GM23338 (cell line): ENCODE results near the gene RPL27A. TPM values are rescaled to one million over a fixed set of nuclear protein-coding genes. Genes with fewer than 3 reads are reported as not detected.

Experiments used
- ATAC-seq: fragments of 200-7000 bp; cut with Tn5 transposase; 3 replicates; pipeline ENCODE4 v1.9.1; 2020
- DNase-seq: peaks from one replicate; pipeline ENCODE4 v3.0.0-alpha.2; 2015; ENCODE audit warnings: low spot score
- H2AFZ ChIP-seq: fragments of 200-600 bp; sonication (generic); 2 replicates; pipeline ENCODE4 v1.8.0; 2016; ENCODE audit warnings: antibody characterized with exemption, mild to moderate bottlenecking, moderate library complexity
- H3F3A ChIP-seq: fragments of 200-600 bp; sonication (generic); replicated peaks from 2 replicates; pipeline ENCODE4 v1.8.0; 2017; ENCODE audit warnings: antibody characterized with exemption, mixed run types, low read depth
- H3K27ac ChIP-seq: fragments of 200-600 bp; sonication (generic); 2 replicates; pipeline ENCODE4 v1.6.1; 2016; ENCODE audit warnings: low read depth
- H3K27me3 ChIP-seq: fragments of 200-600 bp; sonication (generic); 2 replicates; pipeline ENCODE4 v1.8.0; 2016; ENCODE audit warnings: mild to moderate bottlenecking, mixed run types, moderate library complexity; ENCODE audit not compliant: insufficient read depth
- H3K36me3 ChIP-seq: fragments of 200-600 bp; sonication (generic); 2 replicates; pipeline ENCODE4 v1.8.0; 2016; ENCODE audit warnings: mild to moderate bottlenecking; ENCODE audit not compliant: insufficient read depth
- H3K4me1 ChIP-seq: fragments of 200-600 bp; sonication (generic); 2 replicates; pipeline ENCODE4 v1.8.0; 2016; ENCODE audit warnings: mild to moderate bottlenecking, moderate library complexity; ENCODE audit not compliant: insufficient read depth
- H3K4me2 ChIP-seq: fragments of 200-600 bp; sonication (generic); 2 replicates; pipeline ENCODE4 v1.7.1; 2017; ENCODE audit warnings: mixed run types
- H3K4me3 ChIP-seq: fragments of 200-600 bp; sonication (generic); 2 replicates; pipeline ENCODE4 v1.6.1; 2016; ENCODE audit warnings: mixed run types
- H3K79me2 ChIP-seq: fragments of 200-600 bp; sonication (generic); replicated peaks from 2 replicates; pipeline ENCODE4 v1.8.0; 2017; ENCODE audit warnings: mild to moderate bottlenecking; ENCODE audit not compliant: insufficient read depth
- H3K9me2 ChIP-seq: fragments of 200-600 bp; sonication (generic); 2 replicates; pipeline ENCODE4 v1.8.0; 2017; ENCODE audit not compliant: insufficient read depth
- H4K20me1 ChIP-seq: fragments of 200-600 bp; sonication (generic); replicated peaks from 2 replicates; pipeline ENCODE4 v1.8.0; 2017; ENCODE audit warnings: mild to moderate bottlenecking; ENCODE audit not compliant: insufficient read depth
- H3K27ac Mint-ChIP-seq: 2 replicates; pipeline ENCODE4 v1.8.0; 2020; ENCODE audit warnings: inconsistent platforms, mild to moderate bottlenecking, moderate library complexity, mixed read lengths
- H3K27me3 Mint-ChIP-seq: 3 replicates; pipeline ENCODE4 v1.8.0; 2022; ENCODE audit warnings: low read depth, mild to moderate bottlenecking, moderate library complexity, mixed read lengths, inconsistent platforms; ENCODE audit not compliant: insufficient read depth, poor library complexity
- H3K36me3 Mint-ChIP-seq: 3 replicates; pipeline ENCODE4 v1.8.0; 2021; ENCODE audit warnings: low read depth, mild to moderate bottlenecking, inconsistent platforms, moderate library complexity, mixed read lengths
- H3K4me1 Mint-ChIP-seq: 3 replicates; pipeline ENCODE4 v1.8.0; 2020; ENCODE audit warnings: mild to moderate bottlenecking, inconsistent platforms, mixed read lengths
- H3K4me3 Mint-ChIP-seq: 3 replicates; pipeline ENCODE4 v1.8.0; 2021; ENCODE audit warnings: moderate library complexity, mild to moderate bottlenecking, inconsistent platforms, mixed read lengths
- H3K9me3 Mint-ChIP-seq: 3 replicates; pipeline ENCODE4 v1.8.0; 2020; ENCODE audit warnings: moderate library complexity, mild to moderate bottlenecking, inconsistent platforms, mixed read lengths
- CREB1 ChIP-seq: fragments of 250-450 bp; sonication (Bioruptor Pico); IDR thresholded peaks from 2 replicates; pipeline ENCODE4 v1.5.0; 2020; ENCODE audit warnings: low read depth, mild to moderate bottlenecking, moderate library complexity
- EZH2 ChIP-seq: fragments of 200-600 bp; sonication (generic); IDR thresholded peaks from one replicate; pipeline ENCODE4 v1.8.0; 2017; ENCODE audit warnings: antibody characterized with exemption, mild to moderate bottlenecking, low read depth; ENCODE audit not compliant: unreplicated experiment
- EZH2phosphoT487 ChIP-seq: fragments of 200-600 bp; sonication (generic); IDR thresholded peaks from one replicate; pipeline ENCODE4 v1.8.1; 2018; ENCODE audit warnings: antibody characterized with exemption; ENCODE audit not compliant: unreplicated experiment
- JUNB ChIP-seq: IDR thresholded peaks from one replicate; pipeline ENCODE4 v1.6.1; 2016; ENCODE audit warnings: antibody characterized with exemption; ENCODE audit not compliant: unreplicated experiment
- NANOG ChIP-seq: IDR thresholded peaks from 2 replicates; pipeline ENCODE4 v1.6.1; 2016; ENCODE audit warnings: antibody characterized with exemption, borderline replicate concordance
- POLR2AphosphoS5 ChIP-seq: IDR thresholded peaks from 2 replicates; pipeline ENCODE4 v1.6.1; 2016; ENCODE audit warnings: antibody characterized with exemption, low read depth
- STAT1 ChIP-seq: IDR thresholded peaks from one replicate; pipeline ENCODE4 v1.6.1; 2016; ENCODE audit warnings: antibody characterized with exemption; ENCODE audit not compliant: unreplicated experiment
- ZNF114 ChIP-seq: fragments of 250-450 bp; sonication (Bioruptor Pico); IDR thresholded peaks from 2 replicates; pipeline ENCODE4 v1.5.0; 2020; ENCODE audit warnings: mild to moderate bottlenecking, moderate library complexity
- ZNF331 ChIP-seq: fragments of 250-450 bp; sonication (Bioruptor Pico); IDR thresholded peaks from 2 replicates; pipeline ENCODE4 v1.5.0; 2020; ENCODE audit warnings: low read depth, mild to moderate bottlenecking, moderate library complexity
- polyA plus RNA-seq: library from polyadenylated mRNA; unstranded; fragments of >200 nt; fragmentation: Nextera tagmentation; extraction: Ambion mirVana; gene quantifications from 2 replicates; pipeline ENCODE4 v1.2.1, GENCODE V29; 2016
- total RNA-seq: library from RNA; depleted of rRNA; stranded (reverse); fragments of >200 nt; shearing (Covaris generic); gene quantifications from 2 replicates; pipeline ENCODE4 v1.2.3, GENCODE V29; 2014
- TF ChIP-seq, protein P1 (sequence below): IDR thresholded peaks from one replicate; pipeline ENCODE4 v1.6.1; 2018; ENCODE audit warnings: antibody characterized with exemption; ENCODE audit not compliant: unreplicated experiment
- TF ChIP-seq, protein P2 (sequence below): IDR thresholded peaks from 2 replicates; pipeline ENCODE4 v1.6.1; 2016; ENCODE audit warnings: antibody characterized with exemption
- TF ChIP-seq, protein P3 (sequence below): fragments of 250-450 bp; sonication (Bioruptor Pico); IDR thresholded peaks from 2 replicates; pipeline ENCODE4 v1.5.0; 2020; ENCODE audit warnings: mild to moderate bottlenecking, moderate library complexity
- TF ChIP-seq, protein P4 (sequence below), 2 experiments: fragments of 200-600 bp in 1 of 2; sonication (generic) in 1 of 2; conservative IDR thresholded peaks; 2 replicates each; pipeline versions ENCODE4 v1.5.1 to v1.6.1; 2016 to 2017; ENCODE audit warnings: antibody characterized with exemption in 2 of 2, low read depth in 2 of 2, mild to moderate bottlenecking in 2 of 2, moderate library complexity in 1 of 2

RPL27A gene
- total and polyA plus RNA-seq, 2 experiments from 2014 or later = 1,283 to 3,167 TPM

DNA sequence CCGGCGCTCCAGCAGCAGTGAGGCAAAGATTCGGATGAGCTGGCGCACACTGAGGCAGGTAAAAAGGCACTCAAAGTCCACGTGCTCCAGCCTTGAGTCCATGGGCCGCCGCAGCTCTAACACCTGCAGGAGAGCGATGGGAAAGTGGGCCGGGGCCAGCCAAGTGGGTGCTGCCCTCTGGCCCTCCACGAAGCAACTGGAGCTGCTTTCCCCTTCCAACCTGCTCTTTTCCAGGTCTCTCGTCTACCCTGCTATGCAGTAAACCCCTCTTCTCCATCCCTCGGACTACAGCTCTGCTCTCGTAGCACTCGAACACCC, 20.0 kb downstream of the RPL27A start:
- Histone ChIP-seq H3F3A (peaks cover 29% of the 10 kb centered on the region), H3K9me2 (peaks cover 14% of the 10 kb centered on the region), H3K4me3 (no peak overlapping the region), H3K4me2 (no peak overlapping the region), H3K4me1 (peaks cover 43% of the 10 kb centered on the region), H3K27ac (peak overlapping the region; percentile 97), H3K36me3 (no peaks in the 10 kb centered on the region), H3K79me2 (no peaks in the 10 kb centered on the region), H2AFZ (no peak overlapping the region), H4K20me1 (no peaks in the 10 kb centered on the region), H3K27me3 (no peaks in the 10 kb centered on the region)
- TF ChIP-seq EZH2 (no peak), STAT1 (no peak), POLR2AphosphoS5 (no peak), JUNB (no peak), CREB1 (CRISPR knock-in tag) (no peak), EZH2phosphoT487 (no peak), ZNF331 (CRISPR knock-in tag) (no peak), NANOG (no peak), ZNF114 (CRISPR knock-in tag) (no peak)
- TF ChIP-seq, protein P1, sequence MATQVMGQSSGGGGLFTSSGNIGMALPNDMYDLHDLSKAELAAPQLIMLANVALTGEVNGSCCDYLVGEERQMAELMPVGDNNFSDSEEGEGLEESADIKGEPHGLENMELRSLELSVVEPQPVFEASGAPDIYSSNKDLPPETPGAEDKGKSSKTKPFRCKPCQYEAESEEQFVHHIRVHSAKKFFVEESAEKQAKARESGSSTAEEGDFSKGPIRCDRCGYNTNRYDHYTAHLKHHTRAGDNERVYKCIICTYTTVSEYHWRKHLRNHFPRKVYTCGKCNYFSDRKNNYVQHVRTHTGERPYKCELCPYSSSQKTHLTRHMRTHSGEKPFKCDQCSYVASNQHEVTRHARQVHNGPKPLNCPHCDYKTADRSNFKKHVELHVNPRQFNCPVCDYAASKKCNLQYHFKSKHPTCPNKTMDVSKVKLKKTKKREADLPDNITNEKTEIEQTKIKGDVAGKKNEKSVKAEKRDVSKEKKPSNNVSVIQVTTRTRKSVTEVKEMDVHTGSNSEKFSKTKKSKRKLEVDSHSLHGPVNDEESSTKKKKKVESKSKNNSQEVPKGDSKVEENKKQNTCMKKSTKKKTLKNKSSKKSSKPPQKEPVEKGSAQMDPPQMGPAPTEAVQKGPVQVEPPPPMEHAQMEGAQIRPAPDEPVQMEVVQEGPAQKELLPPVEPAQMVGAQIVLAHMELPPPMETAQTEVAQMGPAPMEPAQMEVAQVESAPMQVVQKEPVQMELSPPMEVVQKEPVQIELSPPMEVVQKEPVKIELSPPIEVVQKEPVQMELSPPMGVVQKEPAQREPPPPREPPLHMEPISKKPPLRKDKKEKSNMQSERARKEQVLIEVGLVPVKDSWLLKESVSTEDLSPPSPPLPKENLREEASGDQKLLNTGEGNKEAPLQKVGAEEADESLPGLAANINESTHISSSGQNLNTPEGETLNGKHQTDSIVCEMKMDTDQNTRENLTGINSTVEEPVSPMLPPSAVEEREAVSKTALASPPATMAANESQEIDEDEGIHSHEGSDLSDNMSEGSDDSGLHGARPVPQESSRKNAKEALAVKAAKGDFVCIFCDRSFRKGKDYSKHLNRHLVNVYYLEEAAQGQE = no peak
- TF ChIP-seq, protein P2, sequence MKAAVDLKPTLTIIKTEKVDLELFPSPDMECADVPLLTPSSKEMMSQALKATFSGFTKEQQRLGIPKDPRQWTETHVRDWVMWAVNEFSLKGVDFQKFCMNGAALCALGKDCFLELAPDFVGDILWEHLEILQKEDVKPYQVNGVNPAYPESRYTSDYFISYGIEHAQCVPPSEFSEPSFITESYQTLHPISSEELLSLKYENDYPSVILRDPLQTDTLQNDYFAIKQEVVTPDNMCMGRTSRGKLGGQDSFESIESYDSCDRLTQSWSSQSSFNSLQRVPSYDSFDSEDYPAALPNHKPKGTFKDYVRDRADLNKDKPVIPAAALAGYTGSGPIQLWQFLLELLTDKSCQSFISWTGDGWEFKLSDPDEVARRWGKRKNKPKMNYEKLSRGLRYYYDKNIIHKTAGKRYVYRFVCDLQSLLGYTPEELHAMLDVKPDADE = no peak
- TF ChIP-seq, protein P3, sequence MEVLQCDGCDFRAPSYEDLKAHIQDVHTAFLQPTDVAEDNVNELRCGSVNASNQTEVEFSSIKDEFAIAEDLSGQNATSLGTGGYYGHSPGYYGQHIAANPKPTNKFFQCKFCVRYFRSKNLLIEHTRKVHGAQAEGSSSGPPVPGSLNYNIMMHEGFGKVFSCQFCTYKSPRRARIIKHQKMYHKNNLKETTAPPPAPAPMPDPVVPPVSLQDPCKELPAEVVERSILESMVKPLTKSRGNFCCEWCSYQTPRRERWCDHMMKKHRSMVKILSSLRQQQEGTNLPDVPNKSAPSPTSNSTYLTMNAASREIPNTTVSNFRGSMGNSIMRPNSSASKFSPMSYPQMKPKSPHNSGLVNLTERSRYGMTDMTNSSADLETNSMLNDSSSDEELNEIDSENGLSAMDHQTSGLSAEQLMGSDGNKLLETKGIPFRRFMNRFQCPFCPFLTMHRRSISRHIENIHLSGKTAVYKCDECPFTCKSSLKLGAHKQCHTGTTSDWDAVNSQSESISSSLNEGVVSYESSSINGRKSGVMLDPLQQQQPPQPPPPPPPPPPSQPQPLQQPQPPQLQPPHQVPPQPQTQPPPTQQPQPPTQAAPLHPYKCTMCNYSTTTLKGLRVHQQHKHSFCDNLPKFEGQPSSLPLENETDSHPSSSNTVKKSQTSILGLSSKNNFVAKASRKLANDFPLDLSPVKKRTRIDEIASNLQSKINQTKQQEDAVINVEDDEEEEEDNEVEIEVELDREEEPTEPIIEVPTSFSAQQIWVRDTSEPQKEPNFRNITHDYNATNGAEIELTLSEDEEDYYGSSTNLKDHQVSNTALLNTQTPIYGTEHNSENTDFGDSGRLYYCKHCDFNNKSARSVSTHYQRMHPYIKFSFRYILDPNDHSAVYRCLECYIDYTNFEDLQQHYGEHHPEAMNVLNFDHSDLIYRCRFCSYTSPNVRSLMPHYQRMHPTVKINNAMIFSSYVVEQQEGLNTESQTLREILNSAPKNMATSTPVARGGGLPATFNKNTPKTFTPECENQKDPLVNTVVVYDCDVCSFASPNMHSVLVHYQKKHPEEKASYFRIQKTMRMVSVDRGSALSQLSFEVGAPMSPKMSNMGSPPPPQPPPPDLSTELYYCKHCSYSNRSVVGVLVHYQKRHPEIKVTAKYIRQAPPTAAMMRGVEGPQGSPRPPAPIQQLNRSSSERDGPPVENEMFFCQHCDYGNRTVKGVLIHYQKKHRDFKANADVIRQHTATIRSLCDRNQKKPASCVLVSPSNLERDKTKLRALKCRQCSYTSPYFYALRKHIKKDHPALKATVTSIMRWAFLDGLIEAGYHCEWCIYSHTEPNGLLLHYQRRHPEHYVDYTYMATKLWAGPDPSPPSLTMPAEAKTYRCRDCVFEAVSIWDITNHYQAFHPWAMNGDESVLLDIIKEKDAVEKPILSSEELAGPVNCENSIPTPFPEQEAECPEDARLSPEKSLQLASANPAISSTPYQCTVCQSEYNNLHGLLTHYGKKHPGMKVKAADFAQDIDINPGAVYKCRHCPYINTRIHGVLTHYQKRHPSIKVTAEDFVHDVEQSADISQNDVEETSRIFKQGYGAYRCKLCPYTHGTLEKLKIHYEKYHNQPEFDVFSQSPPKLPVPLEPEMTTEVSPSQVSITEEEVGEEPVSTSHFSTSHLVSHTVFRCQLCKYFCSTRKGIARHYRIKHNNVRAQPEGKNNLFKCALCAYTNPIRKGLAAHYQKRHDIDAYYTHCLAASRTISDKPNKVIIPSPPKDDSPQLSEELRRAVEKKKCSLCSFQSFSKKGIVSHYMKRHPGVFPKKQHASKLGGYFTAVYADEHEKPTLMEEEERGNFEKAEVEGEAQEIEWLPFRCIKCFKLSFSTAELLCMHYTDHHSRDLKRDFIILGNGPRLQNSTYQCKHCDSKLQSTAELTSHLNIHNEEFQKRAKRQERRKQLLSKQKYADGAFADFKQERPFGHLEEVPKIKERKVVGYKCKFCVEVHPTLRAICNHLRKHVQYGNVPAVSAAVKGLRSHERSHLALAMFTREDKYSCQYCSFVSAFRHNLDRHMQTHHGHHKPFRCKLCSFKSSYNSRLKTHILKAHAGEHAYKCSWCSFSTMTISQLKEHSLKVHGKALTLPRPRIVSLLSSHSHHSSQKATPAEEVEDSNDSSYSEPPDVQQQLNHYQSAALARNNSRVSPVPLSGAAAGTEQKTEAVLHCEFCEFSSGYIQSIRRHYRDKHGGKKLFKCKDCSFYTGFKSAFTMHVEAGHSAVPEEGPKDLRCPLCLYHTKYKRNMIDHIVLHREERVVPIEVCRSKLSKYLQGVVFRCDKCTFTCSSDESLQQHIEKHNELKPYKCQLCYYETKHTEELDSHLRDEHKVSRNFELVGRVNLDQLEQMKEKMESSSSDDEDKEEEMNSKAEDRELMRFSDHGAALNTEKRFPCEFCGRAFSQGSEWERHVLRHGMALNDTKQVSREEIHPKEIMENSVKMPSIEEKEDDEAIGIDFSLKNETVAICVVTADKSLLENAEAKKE (CRISPR knock-in tag) = no peak
- TF ChIP-seq, protein P4, sequence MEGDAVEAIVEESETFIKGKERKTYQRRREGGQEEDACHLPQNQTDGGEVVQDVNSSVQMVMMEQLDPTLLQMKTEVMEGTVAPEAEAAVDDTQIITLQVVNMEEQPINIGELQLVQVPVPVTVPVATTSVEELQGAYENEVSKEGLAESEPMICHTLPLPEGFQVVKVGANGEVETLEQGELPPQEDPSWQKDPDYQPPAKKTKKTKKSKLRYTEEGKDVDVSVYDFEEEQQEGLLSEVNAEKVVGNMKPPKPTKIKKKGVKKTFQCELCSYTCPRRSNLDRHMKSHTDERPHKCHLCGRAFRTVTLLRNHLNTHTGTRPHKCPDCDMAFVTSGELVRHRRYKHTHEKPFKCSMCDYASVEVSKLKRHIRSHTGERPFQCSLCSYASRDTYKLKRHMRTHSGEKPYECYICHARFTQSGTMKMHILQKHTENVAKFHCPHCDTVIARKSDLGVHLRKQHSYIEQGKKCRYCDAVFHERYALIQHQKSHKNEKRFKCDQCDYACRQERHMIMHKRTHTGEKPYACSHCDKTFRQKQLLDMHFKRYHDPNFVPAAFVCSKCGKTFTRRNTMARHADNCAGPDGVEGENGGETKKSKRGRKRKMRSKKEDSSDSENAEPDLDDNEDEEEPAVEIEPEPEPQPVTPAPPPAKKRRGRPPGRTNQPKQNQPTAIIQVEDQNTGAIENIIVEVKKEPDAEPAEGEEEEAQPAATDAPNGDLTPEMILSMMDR (conservative IDR thresholded peaks at IDR 0.05; ENCODE audit: low read depth in 2 of 2) = no peak
- Mint-ChIP-seq H3K27ac (peak overlapping the region; percentile 95; the same call in 1 of the 2 replicates), H3K27me3 (peaks cover 23% of the 10 kb centered on the region), H3K9me3 (no peaks in the 10 kb centered on the region; the same call in 2 of the 3 replicates), H3K36me3 (peaks cover 39% of the 10 kb centered on the region), H3K4me3 (no peak overlapping the region; the same call in 2 of the 3 replicates), H3K4me1 (peaks cover 50% of the 10 kb centered on the region)
- no peak for DNase-seq
- no peak for ATAC-seq
